GM12878 (cell line): Measurements from ENCODE around the gene EVC. TPM values are rescaled to one million over a fixed set of nuclear protein-coding genes. Genes with fewer than 3 reads are reported as not detected.
A peak's percentile ranks its signal among the peaks of the same experiment; 100 is the strongest.

Experiments used
- ATAC-seq: fragments of 200-7000 bp; cut with Tn5 transposase; 3 replicates; pipeline ENCODE4 v1.9.1; 2020; ENCODE audit warnings: mild to moderate bottlenecking, moderate library complexity
- BruUV-seq: library from RNA; stranded (reverse); fragments of 400-500 nt; replicated peaks from 2 replicates; lab custom pipeline; 2021; lab: Mats Ljungman, UMichigan
- CTCF ChIA-PET: fragments of 300-600 bp; sonication (Branson Sonifier 250); formaldehyde crosslinking; extraction: SDS; loops from one replicate; lab custom pipeline; 2021; ENCODE audit warnings: inconsistent platforms; lab: Yijun Ruan, JAX
- POLR2A ChIA-PET: fragments of 350-600 bp; formaldehyde crosslinking; extraction: SDS; loops from one replicate; lab custom pipeline; 2021; ENCODE audit warnings: inconsistent platforms; lab: Charles Lee
- RAD21 ChIA-PET: fragments of 300-600 bp; sonication (Branson Sonifier 250); formaldehyde crosslinking; loops from one replicate; lab custom pipeline; 2023; ENCODE audit warnings: antibody characterized with exemption; ENCODE audit not compliant: unreplicated experiment; lab: Charles Lee
- SMC1A ChIA-PET: fragments of 300-600 bp; sonication (Branson Sonifier 250); formaldehyde crosslinking; loops from one replicate; lab custom pipeline; 2023; ENCODE audit not compliant: unreplicated experiment, uncharacterized antibody; lab: Charles Lee
- DNase-seq: peaks from one replicate; pipeline ENCODE4 v3.0.0-alpha.2; 2011; ENCODE audit warnings: low read depth, low spot score
- FAIRE-seq: peaks from 3 replicates; lab custom pipeline; 2011; peaks lifted over from hg19 to GRCh38; lab: Jason Lieb, UNC
- H2AFZ ChIP-seq: 2 replicates; pipeline ENCODE4 v1.6.0; 2011; ENCODE audit warnings: low read depth, low read length, control low read depth; ENCODE audit not compliant: control insufficient read depth
- H3K27ac ChIP-seq: 2 replicates; pipeline ENCODE4 v1.5.1; 2011; ENCODE audit warnings: control low read depth; ENCODE audit not compliant: control insufficient read depth, insufficient read depth
- H3K27me3 ChIP-seq, 2 experiments: replicated peaks in 1 of 2; 2 replicates each; pipeline versions ENCODE4 v1.6.0 to v1.6.1; 2011; ENCODE audit warnings: low read length in 1 of 2; ENCODE audit not compliant: control insufficient read depth in 2 of 2, insufficient read depth in 2 of 2
- H3K36me3 ChIP-seq, 2 experiments: 2 replicates each; pipeline ENCODE4 v1.5.1; 2011; ENCODE audit warnings: low read length in 1 of 2; ENCODE audit not compliant: control insufficient read depth in 2 of 2, insufficient read depth in 2 of 2
- H3K4me1 ChIP-seq: 2 replicates; pipeline ENCODE4 v1.6.1; 2011; ENCODE audit warnings: mild to moderate bottlenecking, low read length, moderate library complexity, mixed read lengths; ENCODE audit not compliant: control insufficient read depth, insufficient read depth
- H3K4me2 ChIP-seq: 2 replicates; pipeline ENCODE4 v1.6.0; 2011; ENCODE audit warnings: control low read depth; ENCODE audit not compliant: control insufficient read depth, insufficient read depth
- H3K4me3 ChIP-seq: fragments of 200-600 bp; sonication (generic); 2 replicates; pipeline ENCODE4 v1.5.1; 2016
- H3K79me2 ChIP-seq: 2 replicates; pipeline ENCODE4 v1.6.0; 2011; ENCODE audit warnings: low read length; ENCODE audit not compliant: control insufficient read depth, insufficient read depth
- H3K9ac ChIP-seq: 2 replicates; pipeline ENCODE4 v1.8.0; 2011; ENCODE audit warnings: low read length, control low read depth, mixed read lengths; ENCODE audit not compliant: control insufficient read depth, insufficient read depth
- H3K9me3 ChIP-seq: replicated peaks from 3 replicates; pipeline ENCODE4 v1.5.1; 2011; ENCODE audit warnings: mild to moderate bottlenecking, low read length; ENCODE audit not compliant: control insufficient read depth, insufficient read depth
- H4K20me1 ChIP-seq: 2 replicates; pipeline ENCODE4 v1.6.0; 2011; ENCODE audit not compliant: control insufficient read depth, insufficient read depth
- ATF2 ChIP-seq: IDR thresholded peaks from 2 replicates; pipeline ENCODE4 v1.6.1; 2012; ENCODE audit warnings: low read length, inconsistent platforms
- BCLAF1 ChIP-seq: fragments of 450-650 bp; IDR thresholded peaks from 2 replicates; pipeline ENCODE4 v1.6.1; 2017; ENCODE audit warnings: antibody characterized with exemption, mild to moderate bottlenecking, moderate library complexity
- CEBPZ ChIP-seq: fragments of 150-350 bp; IDR thresholded peaks from 2 replicates; pipeline ENCODE4 v1.6.1; 2016; ENCODE audit warnings: low read depth, low read length
- E2F8 ChIP-seq: fragments of 450-650 bp; IDR thresholded peaks from 2 replicates; pipeline ENCODE4 v1.6.1; 2018; ENCODE audit warnings: mild to moderate bottlenecking, low read depth, moderate library complexity; ENCODE audit not compliant: partially characterized antibody
- EED ChIP-seq: sonication (generic); IDR thresholded peaks from 2 replicates; pipeline ENCODE4 v1.6.1; 2016; ENCODE audit warnings: antibody characterized with exemption, low read depth
- JUNB ChIP-seq: IDR thresholded peaks from 2 replicates; pipeline ENCODE4 v1.6.1; 2016; ENCODE audit warnings: antibody characterized with exemption, mild to moderate bottlenecking
- NFIC ChIP-seq: IDR thresholded peaks from 2 replicates; pipeline ENCODE4 v1.6.1; 2012; ENCODE audit warnings: low read depth, mild to moderate bottlenecking, inconsistent platforms, low read length, moderate library complexity
- NFXL1 ChIP-seq: fragments of 450-650 bp; IDR thresholded peaks from 2 replicates; pipeline ENCODE4 v1.6.1; 2017; ENCODE audit warnings: antibody characterized with exemption, mild to moderate bottlenecking, borderline replicate concordance
- PML ChIP-seq: IDR thresholded peaks from 2 replicates; pipeline ENCODE4 v1.6.1; 2012; ENCODE audit warnings: low read length, inconsistent platforms
- POU2F2 ChIP-seq: IDR thresholded peaks from 3 replicates; pipeline ENCODE4 v1.6.1; 2011; ENCODE audit warnings: low read depth, mild to moderate bottlenecking, low read length, borderline replicate concordance
- RUNX3 ChIP-seq: IDR thresholded peaks from 2 replicates; pipeline ENCODE4 v1.6.1; 2012; ENCODE audit warnings: low read length, inconsistent platforms
- YBX1 ChIP-seq: fragments of 450-650 bp; IDR thresholded peaks from 2 replicates; pipeline ENCODE4 v1.6.1; 2016; ENCODE audit warnings: antibody characterized with exemption
- WGBS: methylation state at CpG from one replicate; pipeline ENCODE4 v1.1.6; 2016; ENCODE audit warnings: low lambda C conversion rate; ENCODE audit not compliant: insufficient replicate concordance, insufficient coverage; ENCODE audit errors: missing lambda C conversion rate; 5-methylcytosine and 5-hydroxymethylcytosine counted together
- in situ Hi-C: fragments of 300-500 bp; cut with MboI; formaldehyde crosslinking; loops from 9 replicates; pipeline ENCODE4 v1.14.3; 2018; ENCODE audit warnings: mixed read lengths
- intact Hi-C: fragments of 100-400 bp; cut with micrococcal nuclease; formaldehyde crosslinking; loops from one replicate; pipeline ENCODE4 v1.14.2; 2022; ENCODE audit not compliant: unreplicated experiment
- polyA plus RNA-seq, 11 experiments: library from polyadenylated mRNA; depleted of rRNA in 4 of 11; unstranded in 6 of 11; stranded (reverse) in 5 of 11; fragments of >200 nt; fragmentation: Nextera tagmentation in 4 of 11; fragmentation: Illumina TruSeq in 1 of 11; extraction: Ambion mirVana in 4 of 11; extraction: Trizol in 1 of 11; gene quantifications; 1 replicate in 1 of 11; 2 replicates in 10 of 11; pipeline versions ENCODE4 v1.2.1 to v1.2.3, GENCODE V29; 2011 to 2016; ENCODE audit warnings: inconsistent platforms in 2 of 11, missing spikeins in 2 of 11, low read depth in 1 of 11
- total RNA-seq, 4 experiments: library from RNA; depleted of rRNA in 3 of 4; stranded (reverse); fragments of >200 nt in 3 of 4; fragmentation: Illumina TruSeq in 1 of 4; extraction: Trizol in 1 of 4; gene quantifications; 2 replicates each; pipeline versions ENCODE4 v1.2.1 to v1.2.3, GENCODE V29; 2013 to 2021
- TF ChIP-seq, protein P1 (sequence below): fragments of 450-650 bp; IDR thresholded peaks from 2 replicates; pipeline ENCODE4 v1.6.1; 2016; ENCODE audit warnings: mild to moderate bottlenecking

The EVC gene
- total and polyA plus RNA-seq, 10 of the 15 experiments (the other 5 are each of a cell fraction or from before 2014, with no cell fraction given) = 0.87 to 55.9 (median 15.6) TPM

GRCh38 chr4:5758741-5759140 lies 47.7 kb downstream of the EVC start:
- peak overlapping the region; percentile 65; the same call in 1 of the 2 replicates for H3K27ac ChIP-seq
- ChIA-PET RAD21 (no interaction called here), SMC1A (no interaction called here), CTCF (no interaction called here), POLR2A (no interaction called here)
- no peak overlapping the region for H3K4me3 ChIP-seq
- peak; percentile 57 for FAIRE-seq
- in situ Hi-C loops = no loop called here
- H2AFZ ChIP-seq = no peak overlapping the region
- H3K79me2 ChIP-seq = no peaks in the 10 kb centered on the region
- BruUV-seq = no TSS peak
- H3K4me1 ChIP-seq = no peaks in the 10 kb centered on the region; the same call in 1 of the 2 replicates
- H3K4me2 ChIP-seq = no peak overlapping the region
- ATAC-seq = peak; percentile 94
- peaks cover 0 to 2% of the 10 kb centered on the region in 2 experiments; a peak in 1 of 4 replicates for H3K36me3 ChIP-seq
- H4K20me1 ChIP-seq = no peaks in the 10 kb centered on the region
- H3K9ac ChIP-seq = no peak overlapping the region
- no peaks in the 10 kb centered on the region; the same call in 2 of the 3 replicates for H3K9me3 ChIP-seq
- no peaks in the 10 kb centered on the region for H3K27me3 ChIP-seq
- 6% methylated on average over 7 of the region's 7 CpGs for WGBS
- intact Hi-C loops = no loop called here
- DNase-seq = peak; percentile 37
- TF ChIP-seq E2F8 (no peak), YBX1 (no peak), RUNX3 (peak; percentile 65), EED (0 out of 2 replicates have a peak, but pooled peaks have one; percentile 24), PML (peak; percentile 7; the same call in 1 of the 2 replicates), JUNB (peak; percentile 82), NFXL1 (no peak), CEBPZ (no peak), POU2F2 (peak; percentile 74; the same call in 1 of the 3 replicates), NFIC (peak; percentile 37; the same call in 1 of the 2 replicates), ATF2 (peak; percentile 74; the same call in 1 of the 2 replicates), BCLAF1 (no peak)
- TF ChIP-seq, protein P1, sequence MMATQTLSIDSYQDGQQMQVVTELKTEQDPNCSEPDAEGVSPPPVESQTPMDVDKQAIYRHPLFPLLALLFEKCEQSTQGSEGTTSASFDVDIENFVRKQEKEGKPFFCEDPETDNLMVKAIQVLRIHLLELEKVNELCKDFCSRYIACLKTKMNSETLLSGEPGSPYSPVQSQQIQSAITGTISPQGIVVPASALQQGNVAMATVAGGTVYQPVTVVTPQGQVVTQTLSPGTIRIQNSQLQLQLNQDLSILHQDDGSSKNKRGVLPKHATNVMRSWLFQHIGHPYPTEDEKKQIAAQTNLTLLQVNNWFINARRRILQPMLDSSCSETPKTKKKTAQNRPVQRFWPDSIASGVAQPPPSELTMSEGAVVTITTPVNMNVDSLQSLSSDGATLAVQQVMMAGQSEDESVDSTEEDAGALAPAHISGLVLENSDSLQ = peak; percentile 13; the same call in 1 of the 2 replicates
